ENCODE results near the gene LRRC23.
"Not testable (repeated sequence)": the region's sequence is repeated elsewhere in the genome, so short reads cannot be mapped to it uniquely, and the experiment has no call there.

Gene LRRC23

GRCh38 chr12:6873094-6874014 is 31.3 kb upstream of the LRRC23 start, which contains the start of gene SPSB2:
Gene SPSB2 (minus strand): TSS chr12:6873303. CDS start chr12:6872901, 402 bp downstream.
- peak; percentile 97 for DNase-seq (ENCODE audit: low spot score)

- DNase-seq (ENCODE audit: low spot score), result not testable (repeated sequence)
Observed at GRCh38 chr12:6874015-6874368, 30.6 kb upstream of the LRRC23 start.

- DNase-seq (ENCODE audit: low spot score), result not testable (repeated sequence)
Observed at GRCh38 chr12:6879824-6880223, 24.8 kb upstream of the LRRC23 start.

GRCh38 chr12:6883252-6883651 is 21.4 kb upstream of the LRRC23 start:
- DNase-seq (ENCODE audit: low spot score), result no peak

GRCh38 chr12:6883683-6884082 is 20.9 kb upstream of the LRRC23 start:
- no peak for DNase-seq (ENCODE audit: low spot score)

- DNase-seq (ENCODE audit: low spot score), result no peak
Observed at GRCh38 chr12:6884539-6884938, 20.1 kb upstream of the LRRC23 start.

- DNase-seq (ENCODE audit: low spot score), result not testable (repeated sequence)
Observed at GRCh38 chr12:6886206-6886999, 18.2 kb upstream of the LRRC23 start.

GRCh38 chr12:6887460-6887859 is 17.2 kb upstream of the LRRC23 start:
- DNase-seq (ENCODE audit: low spot score), result no peak

- DNase-seq (ENCODE audit: low spot score), result no peak
Observed at GRCh38 chr12:6888360-6888759, 16.3 kb upstream of the LRRC23 start.

- DNase-seq (ENCODE audit: low spot score), result not testable (repeated sequence)
Observed at GRCh38 chr12:6888794-6889193, 15.8 kb upstream of the LRRC23 start.

- DNase-seq (ENCODE audit: low spot score), result not testable (repeated sequence)
Observed at GRCh38 chr12:6889775-6890573, 14.6 kb upstream of the LRRC23 start.

GRCh38 chr12:6890789-6891645 is 13.6 kb upstream of the LRRC23 start:
- DNase-seq (ENCODE audit: low spot score), result peak; percentile 99

- no peak for DNase-seq (ENCODE audit: low spot score)
Observed at GRCh38 chr12:6891646-6892001, 13.0 kb upstream of the LRRC23 start.

- DNase-seq (ENCODE audit: low spot score), result not testable (repeated sequence)
Observed at GRCh38 chr12:6892683-6893082, 11.9 kb upstream of the LRRC23 start.

GRCh38 chr12:6894321-6894720 is 10.3 kb upstream of the LRRC23 start:
- no peak for DNase-seq (ENCODE audit: low spot score)

- DNase-seq (ENCODE audit: low spot score), result no peak
Observed at GRCh38 chr12:6896846-6897435, 7.7 kb upstream of the LRRC23 start.

GRCh38 chr12:6899427-6899826 is 5.2 kb upstream of the LRRC23 start:
- no peak for DNase-seq (ENCODE audit: low spot score)

GRCh38 chr12:6899837-6900519 is 4.6 kb upstream of the LRRC23 start:
- peak; percentile 39 for DNase-seq (ENCODE audit: low spot score)

- DNase-seq (ENCODE audit: low spot score), result no peak
Observed at GRCh38 chr12:6902448-6902847, 2.2 kb upstream of the LRRC23 start.

- no peak for DNase-seq (ENCODE audit: low spot score)
Observed at GRCh38 chr12:6903722-6904121, 900 bp upstream of the LRRC23 start.
